ENCODE results near the gene PIK3C2G.

GRCh38 chr12:18564306-18564705 lies 303.0 kb downstream of the PIK3C2G start:
- no peak for TF ChIP-seq POLR2AphosphoS5 (IDR thresholded peaks at IDR 0.05; ENCODE audit: low read depth, low read length)
- TF ChIP-seq SIN3A (IDR thresholded peaks at IDR 0.05; ENCODE audit: borderline replicate concordance, insufficient read depth, low read length): no peak
- no peak for TF ChIP-seq REST (IDR thresholded peaks at IDR 0.05; ENCODE audit: insufficient read depth in 1 of 2, low read depth in 2 of 2, low read length in 2 of 2)
- TF ChIP-seq TAF1 (IDR thresholded peaks at IDR 0.05; ENCODE audit: borderline replicate concordance, insufficient read depth, low read length): no peak
- TF ChIP-seq FOXP2 (optimal IDR thresholded peaks at IDR 0.05; ENCODE audit: borderline replicate concordance, extremely low read depth, extremely low read length, insufficient read depth): no peak

Data from PFSK-1 (cell line).